IPS-NIHi11 (cell line): ENCODE data around the gene CHCHD5.
"Not testable (repeated sequence)": the region's sequence is repeated elsewhere in the genome, so short reads cannot be mapped to it uniquely, and the experiment has no call there.

Experiments
- DNase-seq: peaks from one replicate; pipeline ENCODE4 v3.0.0; 2012; ENCODE audit warnings: mixed read lengths, low spot score

CHCHD5 gene

GRCh38 chr2:112588611-112589045 lies 4.2 kb downstream of the CHCHD5 start:
- no peak for DNase-seq

GRCh38 chr2:112591413-112591812 lies 7.0 kb downstream of the CHCHD5 start:
- no peak for DNase-seq

- no peak for DNase-seq
Measured at GRCh38 chr2:112593736-112594135, 9.3 kb downstream of the CHCHD5 start.

GRCh38 chr2:112597537-112598322 lies 13.3 kb downstream of the CHCHD5 start:
- no peak for DNase-seq

- DNase-seq: no peak
Measured at GRCh38 chr2:112600634-112601033, 16.2 kb downstream of the CHCHD5 start.

GRCh38 chr2:112601754-112602153 lies 17.3 kb downstream of the CHCHD5 start:
- DNase-seq: no peak

- DNase-seq: no peak
Measured at GRCh38 chr2:112602917-112603316, 18.5 kb downstream of the CHCHD5 start.

- DNase-seq: no peak
Measured at GRCh38 chr2:112603731-112604130, 19.3 kb downstream of the CHCHD5 start.

GRCh38 chr2:112604952-112605351 lies 20.5 kb downstream of the CHCHD5 start:
- no peak for DNase-seq

GRCh38 chr2:112605926-112606325 lies 21.5 kb downstream of the CHCHD5 start:
- DNase-seq: no peak

- no peak for DNase-seq
Measured at GRCh38 chr2:112606547-112606946, 22.1 kb downstream of the CHCHD5 start.

- no peak for DNase-seq
Measured at GRCh38 chr2:112607680-112608438, 23.4 kb downstream of the CHCHD5 start.

GRCh38 chr2:112609320-112609719 lies 24.9 kb downstream of the CHCHD5 start:
- not testable (repeated sequence) for DNase-seq

GRCh38 chr2:112612283-112612682 lies 27.9 kb downstream of the CHCHD5 start:
- DNase-seq: not testable (repeated sequence)

GRCh38 chr2:112614201-112614840 lies 29.9 kb downstream of the CHCHD5 start:
- DNase-seq: no peak

GRCh38 chr2:112615051-112615450 lies 30.6 kb downstream of the CHCHD5 start:
- no peak for DNase-seq

GRCh38 chr2:112615798-112616197 lies 31.4 kb downstream of the CHCHD5 start:
- not testable (repeated sequence) for DNase-seq

GRCh38 chr2:112618383-112618782 lies 34.0 kb downstream of the CHCHD5 start:
- DNase-seq: no peak

GRCh38 chr2:112621790-112622527 lies 37.5 kb downstream of the CHCHD5 start:
- DNase-seq: no peak

- DNase-seq: no peak
Measured at GRCh38 chr2:112622528-112622849, 38.1 kb downstream of the CHCHD5 start.

- no peak for DNase-seq
Measured at GRCh38 chr2:112623913-112624777, 39.7 kb downstream of the CHCHD5 start.
